ENCODE data around the gene MCC.

MCC gene

DNA sequence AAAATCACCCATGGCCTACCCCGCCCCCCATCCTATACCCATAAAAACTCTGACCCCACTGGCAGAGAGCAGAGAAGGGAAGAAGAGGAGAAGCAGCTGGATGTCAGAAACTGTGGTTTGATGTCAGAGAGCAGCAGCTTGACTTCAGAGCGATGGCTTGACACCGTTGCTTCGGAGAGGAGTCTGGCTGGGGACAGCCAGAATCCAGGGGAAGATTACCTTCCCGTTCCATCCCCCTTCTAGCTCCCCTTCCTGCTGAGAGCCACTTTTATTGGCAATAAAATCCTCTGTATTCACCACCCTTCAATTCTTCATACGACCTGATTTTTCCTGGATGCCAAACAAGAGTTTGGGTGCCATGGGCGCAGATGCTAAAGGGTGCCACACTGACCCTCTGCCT, 373.7 kb downstream of the MCC start:
- Histone ChIP-seq H3K9me3 (ENCODE audit: control insufficient read depth, insufficient read depth, low read depth, low read length) (no peaks in the 10 kb centered on the region), H3K4me1 (ENCODE audit: control insufficient read depth, insufficient read depth, low read length) (peaks cover 10% of the 10 kb centered on the region; the same call in 1 of the 2 replicates), H3K36me3 (ENCODE audit: control insufficient read depth in 2 of 2, insufficient read depth in 1 of 2, low read length in 2 of 2) (peaks cover 0 to 3% of the 10 kb centered on the region in 2 experiments; a peak in 1 of 3 replicates), H3K4me3 (ENCODE audit: low read depth, low read length) (no peak overlapping the region), H3K27ac (ENCODE audit: extremely low read depth, low read depth, low read length) (no peak overlapping the region)
- ChIA-PET CTCF (interaction anchor here (0.5 to 1.2 kb wide), 3 partner anchors 118 to 1523 kb away, joined by 3 read pairs; no protein-coding TSS in a partner anchor), POLR2A (no interaction called here)
- TF ChIP-seq MZF1 (tag by site-specific recombination; IDR thresholded peaks at IDR 0.05; ENCODE audit: borderline replicate concordance) (peak; percentile 93), ZIC2 (tag by site-specific recombination; IDR thresholded peaks at IDR 0.05) (no peak)

DNA sequence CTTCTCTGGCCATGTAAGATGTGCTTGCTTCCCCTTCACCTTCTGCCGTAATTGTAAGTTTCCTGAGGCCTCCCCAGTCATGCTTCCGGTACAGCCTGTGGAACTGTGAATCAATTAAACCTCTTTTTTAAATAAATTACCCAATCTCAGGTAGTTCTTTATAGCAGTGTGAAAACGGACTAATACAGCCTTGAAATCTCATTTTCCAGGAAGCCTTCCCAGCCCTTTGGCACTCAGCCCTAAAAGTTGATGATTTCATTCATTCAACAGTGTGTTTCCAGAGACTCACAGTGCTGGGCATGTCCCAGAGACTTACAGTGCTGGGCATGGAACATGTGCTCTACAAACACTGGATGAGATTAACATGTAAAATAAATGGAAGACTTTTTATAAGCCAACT, 375.8 kb downstream of the MCC start:
- TF ChIP-seq ZNF555 (tag by site-specific recombination; conservative IDR thresholded peaks at IDR 0.05) = no peak
- TF ChIP-seq ZNF48 (tag by site-specific recombination; IDR thresholded peaks at IDR 0.05) = no peak
- peak; percentile 68; the same call in 1 of the 2 replicates for TF ChIP-seq ZNF768 (tag by site-specific recombination; IDR thresholded peaks at IDR 0.05)
- TF ChIP-seq SCRT2 (tag by site-specific recombination; IDR thresholded peaks at IDR 0.05) = peak; percentile 94
- no peak for TF ChIP-seq ZNF571 (tag by site-specific recombination; IDR thresholded peaks at IDR 0.05)
- TF ChIP-seq, protein P1, sequence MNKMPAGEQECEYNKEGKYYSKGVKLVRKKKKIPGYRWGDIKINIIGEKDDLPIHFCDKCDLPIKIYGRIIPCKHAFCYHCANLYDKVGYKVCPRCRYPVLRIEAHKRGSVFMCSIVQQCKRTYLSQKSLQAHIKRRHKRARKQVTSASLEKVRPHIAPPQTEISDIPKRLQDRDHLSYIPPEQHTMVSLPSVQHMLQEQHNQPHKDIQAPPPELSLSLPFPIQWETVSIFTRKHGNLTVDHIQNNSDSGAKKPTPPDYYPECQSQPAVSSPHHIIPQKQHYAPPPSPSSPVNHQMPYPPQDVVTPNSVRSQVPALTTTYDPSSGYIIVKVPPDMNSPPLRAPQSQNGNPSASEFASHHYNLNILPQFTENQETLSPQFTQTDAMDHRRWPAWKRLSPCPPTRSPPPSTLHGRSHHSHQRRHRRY (tag by site-specific recombination; IDR thresholded peaks at IDR 0.05) = no peak
- TF ChIP-seq ZBTB8A (tag by site-specific recombination; IDR thresholded peaks at IDR 0.05) = peak; percentile 28; the same call in 1 of the 2 replicates
- peak; percentile 40; the same call in 1 of the 2 replicates for TF ChIP-seq SCRT1 (tag by site-specific recombination; IDR thresholded peaks at IDR 0.05; ENCODE audit: borderline replicate concordance)
- TF ChIP-seq, protein P2, sequence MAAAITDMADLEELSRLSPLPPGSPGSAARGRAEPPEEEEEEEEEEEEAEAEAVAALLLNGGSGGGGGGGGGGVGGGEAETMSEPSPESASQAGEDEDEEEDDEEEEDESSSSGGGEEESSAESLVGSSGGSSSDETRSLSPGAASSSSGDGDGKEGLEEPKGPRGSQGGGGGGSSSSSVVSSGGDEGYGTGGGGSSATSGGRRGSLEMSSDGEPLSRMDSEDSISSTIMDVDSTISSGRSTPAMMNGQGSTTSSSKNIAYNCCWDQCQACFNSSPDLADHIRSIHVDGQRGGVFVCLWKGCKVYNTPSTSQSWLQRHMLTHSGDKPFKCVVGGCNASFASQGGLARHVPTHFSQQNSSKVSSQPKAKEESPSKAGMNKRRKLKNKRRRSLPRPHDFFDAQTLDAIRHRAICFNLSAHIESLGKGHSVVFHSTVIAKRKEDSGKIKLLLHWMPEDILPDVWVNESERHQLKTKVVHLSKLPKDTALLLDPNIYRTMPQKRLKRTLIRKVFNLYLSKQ (tag by site-specific recombination; IDR thresholded peaks at IDR 0.05; ENCODE audit: borderline replicate concordance) = no peak
- TF ChIP-seq SP3 (tag by site-specific recombination; IDR thresholded peaks at IDR 0.05) = no peak
- peak; percentile 87 for TF ChIP-seq ZNF660 (tag by site-specific recombination; IDR thresholded peaks at IDR 0.05)
- no peak for TF ChIP-seq HOXA7 (CRISPR knock-in tag; IDR thresholded peaks at IDR 0.05; ENCODE audit: borderline replicate concordance)
- TF ChIP-seq ZNF239 (tag by site-specific recombination; IDR thresholded peaks at IDR 0.05) = no peak
- Histone ChIP-seq H3K4me3 (ENCODE audit: low read depth, low read length) (no peak overlapping the region), H3K36me3 (ENCODE audit: control insufficient read depth in 2 of 2, insufficient read depth in 1 of 2, low read length in 2 of 2) (peaks cover 0 to 3% of the 10 kb centered on the region in 2 experiments; a peak in 2 of 3 replicates), H3K4me1 (ENCODE audit: control insufficient read depth, insufficient read depth, low read length) (0 out of 2 replicates have a peak, but pooled peaks cover under 1% of the 10 kb centered on the region), H3K27ac (ENCODE audit: extremely low read depth, low read depth, low read length) (no peak overlapping the region), H3K9me3 (ENCODE audit: control insufficient read depth, insufficient read depth, low read depth, low read length) (no peaks in the 10 kb centered on the region)
- POLR2A ChIA-PET = no interaction called here
- CTCF ChIA-PET = no interaction called here

DNA sequence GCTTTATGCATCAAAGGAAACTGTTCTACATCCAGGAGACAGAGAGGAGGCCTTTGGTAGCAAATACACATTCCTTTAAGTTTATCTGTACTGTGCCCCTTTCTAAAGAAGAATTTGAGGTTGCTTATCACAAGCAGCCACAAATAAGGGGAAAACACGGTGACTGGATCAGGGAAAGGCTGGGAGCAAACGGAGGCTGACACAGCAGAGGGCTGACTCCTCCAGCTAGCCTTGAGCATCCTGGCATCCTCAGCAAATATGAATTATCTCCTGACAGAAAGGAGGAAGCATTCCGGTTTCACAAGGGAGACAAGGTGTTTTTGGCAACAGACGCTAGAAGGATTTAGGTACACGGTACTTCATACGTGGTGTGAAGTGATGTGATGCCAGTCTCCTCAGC, 378.1 kb downstream of the MCC start:
- no peaks in the 10 kb centered on the region; a peak in 1 of 3 replicates for H3K36me3 ChIP-seq (ENCODE audit: control insufficient read depth in 2 of 2, insufficient read depth in 1 of 2, low read length in 2 of 2)
- H3K4me3 ChIP-seq (ENCODE audit: low read depth, low read length) = no peak overlapping the region
- ChIA-PET POLR2A (no interaction called here), CTCF (interaction anchor here (0.8 kb wide), 1 partner anchor 26 kb away, joined by 4 read pairs; no protein-coding TSS in a partner anchor)
- H3K9me3 ChIP-seq (ENCODE audit: control insufficient read depth, insufficient read depth, low read depth, low read length) = no peaks in the 10 kb centered on the region
- H3K4me1 ChIP-seq (ENCODE audit: control insufficient read depth, insufficient read depth, low read length) = peaks cover 4% of the 10 kb centered on the region
- H3K27ac ChIP-seq (ENCODE audit: extremely low read depth, low read depth, low read length) = no peak overlapping the region
- TF ChIP-seq ZNF624 (tag by site-specific recombination; IDR thresholded peaks at IDR 0.05) = no peak
- no peak for TF ChIP-seq ZNF791 (tag by site-specific recombination; IDR thresholded peaks at IDR 0.05)
- TF ChIP-seq, protein P3, sequence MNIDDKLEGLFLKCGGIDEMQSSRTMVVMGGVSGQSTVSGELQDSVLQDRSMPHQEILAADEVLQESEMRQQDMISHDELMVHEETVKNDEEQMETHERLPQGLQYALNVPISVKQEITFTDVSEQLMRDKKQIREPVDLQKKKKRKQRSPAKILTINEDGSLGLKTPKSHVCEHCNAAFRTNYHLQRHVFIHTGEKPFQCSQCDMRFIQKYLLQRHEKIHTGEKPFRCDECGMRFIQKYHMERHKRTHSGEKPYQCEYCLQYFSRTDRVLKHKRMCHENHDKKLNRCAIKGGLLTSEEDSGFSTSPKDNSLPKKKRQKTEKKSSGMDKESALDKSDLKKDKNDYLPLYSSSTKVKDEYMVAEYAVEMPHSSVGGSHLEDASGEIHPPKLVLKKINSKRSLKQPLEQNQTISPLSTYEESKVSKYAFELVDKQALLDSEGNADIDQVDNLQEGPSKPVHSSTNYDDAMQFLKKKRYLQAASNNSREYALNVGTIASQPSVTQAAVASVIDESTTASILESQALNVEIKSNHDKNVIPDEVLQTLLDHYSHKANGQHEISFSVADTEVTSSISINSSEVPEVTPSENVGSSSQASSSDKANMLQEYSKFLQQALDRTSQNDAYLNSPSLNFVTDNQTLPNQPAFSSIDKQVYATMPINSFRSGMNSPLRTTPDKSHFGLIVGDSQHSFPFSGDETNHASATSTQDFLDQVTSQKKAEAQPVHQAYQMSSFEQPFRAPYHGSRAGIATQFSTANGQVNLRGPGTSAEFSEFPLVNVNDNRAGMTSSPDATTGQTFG (tag by site-specific recombination; IDR thresholded peaks at IDR 0.05; ENCODE audit: borderline replicate concordance) = no peak
- TF ChIP-seq ZNF660 (tag by site-specific recombination; IDR thresholded peaks at IDR 0.05) = no peak
- TF ChIP-seq ZNF16 (tag by site-specific recombination; IDR thresholded peaks at IDR 0.05; ENCODE audit: low read depth) = no peak
- TF ChIP-seq SP7 (tag by site-specific recombination; IDR thresholded peaks at IDR 0.05) = no peak
- no peak for TF ChIP-seq SETDB1 (IDR thresholded peaks at IDR 0.05; ENCODE audit: insufficient read length, low read length)
- no peak for TF ChIP-seq ZNF354C (tag by site-specific recombination; IDR thresholded peaks at IDR 0.05; ENCODE audit: borderline replicate concordance, low read depth)
- no peak for TF ChIP-seq ZNF501 (tag by site-specific recombination; IDR thresholded peaks at IDR 0.05)
- TF ChIP-seq ZNF426 (tag by site-specific recombination; IDR thresholded peaks at IDR 0.05) = no peak
- TF ChIP-seq WT1 (tag by site-specific recombination; IDR thresholded peaks at IDR 0.05) = no peak
- TF ChIP-seq ZNF670 (tag by site-specific recombination; IDR thresholded peaks at IDR 0.05; ENCODE audit: low read depth) = no peak
- TF ChIP-seq, protein P2 (tag by site-specific recombination; IDR thresholded peaks at IDR 0.05; ENCODE audit: borderline replicate concordance) = no peak
